ENCODE measurements around the gene FOXR1.

The FOXR1 gene

GRCh38 chr11:119028346-119029068 lies 56.9 kb downstream of the FOXR1 start:
- DNase-seq: no peak

- DNase-seq: no peak
These were observed 57.4 kb downstream of the FOXR1 start for GRCh38 chr11:119029069-119029339.

DNA sequence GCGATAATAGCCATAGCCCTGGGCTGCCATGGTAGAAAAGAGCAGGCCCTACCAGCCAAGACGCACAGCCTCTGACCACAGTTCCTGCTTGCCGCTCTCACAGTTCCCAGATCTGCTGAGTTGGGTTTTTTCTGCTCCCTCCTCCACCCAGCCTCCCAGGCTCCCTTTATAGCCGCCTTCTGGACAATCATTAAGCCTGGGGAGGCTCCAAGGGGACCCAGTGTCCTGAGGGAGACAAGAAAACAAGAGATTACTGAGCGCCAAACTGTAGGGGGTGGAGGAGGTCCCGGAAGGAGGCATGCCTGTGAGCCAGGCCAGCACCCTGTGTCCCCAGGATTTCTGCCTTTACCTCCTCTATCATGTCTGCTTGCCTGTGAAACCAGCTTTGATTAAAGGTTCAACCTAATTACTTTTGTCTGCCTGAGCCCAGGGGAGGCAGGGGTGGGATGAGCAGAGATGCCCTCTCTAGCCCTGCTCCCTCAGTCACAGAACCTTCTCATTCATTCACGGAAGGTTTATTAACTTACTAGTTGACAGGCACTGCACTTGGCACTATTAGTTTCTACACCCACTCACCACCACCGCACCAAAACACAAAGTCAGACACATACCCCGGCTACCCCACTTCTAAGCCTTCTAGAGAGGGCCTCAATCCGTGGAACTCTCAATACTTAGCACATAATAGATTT lies 57.9 kb downstream of the FOXR1 start:
- DNase-seq: peak in 1 of 5 donors; percentile 23

- no peak for DNase-seq
These were observed 58.4 kb downstream of the FOXR1 start for GRCh38 chr11:119030029-119030328.

GRCh38 chr11:119030329-119031047 lies 58.9 kb downstream of the FOXR1 start, which contains the start of gene SLC37A4:
Gene SLC37A4, minus strand, starts transcription at chr11:119030877.
- peak; percentile 98 to 99 (median 99) for DNase-seq
